B cell (primary cell): ENCODE data around the gene DENND5B. TPM values are rescaled to one million over a fixed set of nuclear protein-coding genes. Genes with fewer than 3 reads are reported as not detected.

Source experiments
- ATAC-seq: fragments of 200-7000 bp; cut with Tn5 transposase; one replicate; pipeline ENCODE4 v1.10.0; 2021; ENCODE audit warnings: low read depth, mild to moderate bottlenecking, moderate number of reproducible peaks, moderate library complexity
- CTCF ChIA-PET: fragments of 350-600 bp; sonication (Branson Sonifier 250); formaldehyde crosslinking; loops from one replicate; lab custom pipeline; 2021; ENCODE audit warnings: antibody characterized with exemption, inconsistent platforms; lab: Charles Lee
- POLR2A ChIA-PET: fragments of 350-600 bp; sonication (Branson Sonifier 250); formaldehyde crosslinking; loops from one replicate; lab custom pipeline; 2021; ENCODE audit warnings: antibody characterized with exemption; lab: Charles Lee
- DNase-seq: peaks from one replicate; pipeline ENCODE4 v3.0.0; 2013
- H2AFZ ChIP-seq: 2 replicates; pipeline ENCODE4 v1.6.1; 2012; ENCODE audit warnings: mild to moderate bottlenecking, low read depth, low read length; ENCODE audit not compliant: insufficient read depth, poor library complexity, severe bottlenecking
- H3K27ac ChIP-seq, 2 donors: 1 replicate in 1 of 2; 2 replicates in 1 of 2; pipeline ENCODE4 v1.5.1; 2012 to 2013; ENCODE audit warnings: low read length in 2 of 2, mild to moderate bottlenecking in 2 of 2, moderate library complexity in 1 of 2
- H3K27me3 ChIP-seq, 4 experiments: fragments of 200-600 bp in 1 of 4; sonication (generic) in 1 of 4; replicated peaks in 1 of 4; 1 replicate in 2 of 4; 2 replicates in 2 of 4; pipeline versions ENCODE4 v1.6.1 to v1.7.0; 2013 to 2016; ENCODE audit warnings: low read length in 3 of 4, mild to moderate bottlenecking in 2 of 4, mixed read lengths in 1 of 4, moderate library complexity in 1 of 4; ENCODE audit not compliant: insufficient read depth in 4 of 4, control insufficient read depth in 3 of 4; ENCODE audit errors: control extremely low read depth in 1 of 4
- H3K36me3 ChIP-seq, 2 experiments: replicated peaks in 1 of 2; 1 replicate in 1 of 2; 2 replicates in 1 of 2; pipeline versions ENCODE4 v1.6.1 to v1.7.1; 2013; ENCODE audit warnings: low read length in 1 of 2; ENCODE audit not compliant: insufficient read depth in 2 of 2, control insufficient read depth in 1 of 2; ENCODE audit errors: control extremely low read depth in 1 of 2, extremely low read depth in 1 of 2
- H3K4me1 ChIP-seq, 2 donors: fragments of 200-600 bp in 1 of 2; sonication (generic) in 1 of 2; 1 replicate in 1 of 2; 2 replicates in 1 of 2; pipeline versions ENCODE4 v1.5.1 to v1.6.1; 2013 to 2017; ENCODE audit warnings: low read length in 2 of 2; ENCODE audit not compliant: control insufficient read depth in 2 of 2, insufficient read depth in 2 of 2
- H3K4me2 ChIP-seq: replicated peaks from 2 replicates; pipeline ENCODE3; 2012; ENCODE audit warnings: mild to moderate bottlenecking, low read depth, low read length; ENCODE audit not compliant: poor library complexity, severe bottlenecking
- H3K4me3 ChIP-seq, 5 experiments: fragments of 200-600 bp in 1 of 5; sonication (generic) in 1 of 5; 1 replicate in 3 of 5; 2 replicates in 2 of 5; pipeline versions ENCODE4 v1.5.1 to v1.7.0; 2011 to 2016; ENCODE audit warnings: low read length in 4 of 5, mild to moderate bottlenecking in 4 of 5, low read depth in 2 of 5, control low read depth in 1 of 5, moderate library complexity in 1 of 5; ENCODE audit not compliant: insufficient read depth in 1 of 5; ENCODE audit errors: control extremely low read depth in 1 of 5, extremely low read depth in 1 of 5
- H3K79me2 ChIP-seq: fragments of 200-600 bp; sonication (generic); one replicate; pipeline ENCODE4 v1.6.0; 2016; ENCODE audit warnings: low read length; ENCODE audit not compliant: control insufficient read depth, insufficient read depth
- H3K9ac ChIP-seq: fragments of 200-600 bp; sonication (generic); 2 replicates; pipeline ENCODE4 v1.6.1; 2017; ENCODE audit warnings: mild to moderate bottlenecking, low read length, moderate library complexity
- H3K9me3 ChIP-seq, 3 donors: one replicate each; pipeline versions ENCODE4 v1.6.1 to v1.7.1; 2013; ENCODE audit warnings: low read length in 2 of 3; ENCODE audit not compliant: control insufficient read depth in 2 of 3, insufficient read depth in 1 of 3; ENCODE audit errors: control extremely low read depth in 1 of 3
- H4K20me1 ChIP-seq: 2 replicates; pipeline ENCODE4 v1.6.0; 2012; ENCODE audit warnings: mild to moderate bottlenecking, low read length; ENCODE audit not compliant: insufficient read depth, control insufficient read depth, poor library complexity, severe bottlenecking
- H3K27ac Mint-ChIP-seq: one replicate; pipeline ENCODE4 v1.8.0; 2021; ENCODE audit warnings: mixed read lengths
- H3K27me3 Mint-ChIP-seq: one replicate; pipeline ENCODE4 v1.8.0; 2021; ENCODE audit warnings: mixed read lengths
- H3K4me1 Mint-ChIP-seq: one replicate; pipeline ENCODE4 v1.8.0; 2021; ENCODE audit warnings: mixed read lengths
- H3K4me3 Mint-ChIP-seq: one replicate; pipeline ENCODE4 v1.8.0; 2021; ENCODE audit warnings: mixed read lengths
- H3K9me3 Mint-ChIP-seq: one replicate; pipeline ENCODE4 v1.8.0; 2022; ENCODE audit warnings: mixed read lengths; ENCODE audit not compliant: insufficient read depth
- CTCF ChIP-seq: fragments of 200-600 bp; IDR thresholded peaks from one replicate; pipeline ENCODE4 v1.8.0; 2022; ENCODE audit warnings: antibody characterized with exemption, mild to moderate bottlenecking
- EZH2 ChIP-seq: IDR thresholded peaks from 2 replicates; pipeline ENCODE4 v1.6.1; 2012; ENCODE audit warnings: borderline replicate concordance, low read depth, mild to moderate bottlenecking, moderate library complexity, low read length; ENCODE audit not compliant: insufficient read depth, poor library complexity, severe bottlenecking
- WGBS: methylation state at CpG from one replicate; pipeline ENCODE4 v1.1.5; 2013; ENCODE audit warnings: missing lambda C conversion rate; ENCODE audit not compliant: insufficient coverage; 5-methylcytosine and 5-hydroxymethylcytosine counted together
- intact Hi-C: fragments of 100-400 bp; cut with micrococcal nuclease; formaldehyde crosslinking; loops from one replicate; pipeline ENCODE4 v1.10.0; 2022
- polyA plus RNA-seq: library from polyadenylated mRNA; depleted of rRNA; stranded (reverse); fragments of >200 nt; gene quantifications from 2 replicates; pipeline ENCODE4 v1.2.3, GENCODE V29; 2012
- total RNA-seq, 2 donors: library from RNA; stranded (reverse); fragments of 120-200 nt in 1 of 2; gene quantifications; 1 replicate in 1 of 2; 2 replicates in 1 of 2; pipeline versions ENCODE4 v1.2.3 to v1.2.4, GENCODE V29; 2013 to 2022

Gene DENND5B
- total and polyA plus RNA-seq, 2 donors (not counting 1 experiment from before 2014, with no cell fraction given): 18.7 to 55.3 TPM

GRCh38 chr12:31342286-31342685 lies 248.7 kb downstream of the DENND5B start:
- no peak overlapping the region for H3K27ac ChIP-seq
- ATAC-seq (no peak), DNase-seq (no peak)
- no peak overlapping the region for H3K4me2 ChIP-seq
- H3K4me1 ChIP-seq: no peaks in the 10 kb centered on the region
- TF ChIP-seq CTCF (no peak), EZH2 (no peak)
- no peaks in the 10 kb centered on the region for H3K36me3 ChIP-seq
- Mint-ChIP-seq H3K4me1 (no peaks in the 10 kb centered on the region), H3K9me3 (no peaks in the 10 kb centered on the region), H3K27ac (no peak overlapping the region), H3K27me3 (no peaks in the 10 kb centered on the region), H3K4me3 (no peak overlapping the region)
- intact Hi-C loops: no loop called here
- H4K20me1 ChIP-seq: no peaks in the 10 kb centered on the region
- no peaks in the 10 kb centered on the region for H3K9me3 ChIP-seq
- H3K4me3 ChIP-seq: no peak overlapping the region
- ChIA-PET POLR2A (interaction anchor here (0.6 kb wide), 1 partner anchor 289 kb away, joined by 3 read pairs; no protein-coding TSS in a partner anchor), CTCF (interaction anchor here (1.0 to 1.8 kb wide), 3 partner anchors 22 to 70 kb away, joined by 4 to 9 read pairs (median 4); no protein-coding TSS in a partner anchor)
- no peak overlapping the region for H3K9ac ChIP-seq
- no peak overlapping the region for H2AFZ ChIP-seq
- no CpG with 5 or more reads among the region's 1 CpG for WGBS
- H3K79me2 ChIP-seq: no peaks in the 10 kb centered on the region
- H3K27me3 ChIP-seq: no peaks in the 10 kb centered on the region

GRCh38 chr12:31339831-31340622 lies 250.9 kb downstream of the DENND5B start:
- Histone ChIP-seq H3K4me1 (no peaks in the 10 kb centered on the region), H3K9me3 (no peaks in the 10 kb centered on the region), H4K20me1 (no peaks in the 10 kb centered on the region), H3K27ac (no peak overlapping the region), H3K27me3 (no peaks in the 10 kb centered on the region), H3K4me2 (no peak overlapping the region), H3K36me3 (no peaks in the 10 kb centered on the region), H3K4me3 (no peak overlapping the region), H3K79me2 (no peaks in the 10 kb centered on the region), H3K9ac (no peak overlapping the region), H2AFZ (no peak overlapping the region)
- ATAC-seq: no peak
- no peaks in the 10 kb centered on the region for H3K27me3 Mint-ChIP-seq
- H3K4me3 Mint-ChIP-seq: no peak overlapping the region
- intact Hi-C loops: no loop called here
- no peaks in the 10 kb centered on the region for H3K9me3 Mint-ChIP-seq
- POLR2A ChIA-PET: interaction anchor here (0.6 kb wide), 2 partner anchors 11 to 350 kb away, joined by 3 read pairs; no protein-coding TSS in a partner anchor
- CTCF ChIA-PET: no interaction called here
- WGBS: 89% methylated on average over 5 of the region's 10 CpGs
- H3K27ac Mint-ChIP-seq: no peak overlapping the region
- no peak for DNase-seq
- TF ChIP-seq EZH2 (no peak), CTCF (no peak)
- no peaks in the 10 kb centered on the region for H3K4me1 Mint-ChIP-seq
